ENCODE measurements around the gene CADM3. TPM values are rescaled to one million over a fixed set of nuclear protein-coding genes. Genes with fewer than 3 reads are reported as not detected.

Gene CADM3
- total RNA-seq, 1 experiment from 2014 or later = 0.28 TPM

DNA sequence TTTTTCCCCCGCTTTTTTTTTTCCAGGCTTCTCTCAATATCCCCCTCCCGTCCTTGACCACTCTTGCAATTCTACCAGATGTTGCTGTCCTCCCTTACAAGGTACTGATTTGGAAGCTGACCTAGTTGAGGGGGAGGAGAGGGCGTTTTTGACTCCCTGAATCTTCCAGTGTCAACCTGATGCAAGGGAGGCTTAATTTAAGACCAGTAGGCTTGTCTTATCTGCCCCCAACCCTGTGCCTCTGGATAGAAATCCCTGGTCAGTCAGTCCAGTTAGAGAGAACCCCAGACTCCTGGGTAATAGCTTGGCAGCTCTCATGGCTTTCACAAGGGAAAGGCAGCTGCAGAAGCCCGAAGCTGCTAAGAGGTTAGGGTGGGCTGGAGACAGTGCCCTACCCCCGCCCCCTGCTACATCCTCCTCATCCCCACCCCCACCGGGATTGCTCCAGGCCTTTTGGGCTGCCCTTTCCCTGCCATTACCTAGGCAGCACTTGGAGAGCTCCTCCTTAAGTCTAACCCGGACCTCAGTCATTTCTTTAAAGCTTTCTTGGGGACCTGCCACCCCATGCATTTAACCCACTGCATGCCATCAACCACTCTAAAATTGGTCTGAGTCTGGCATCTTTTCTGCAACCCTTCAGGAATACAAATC, 36.9 kb downstream of the CADM3 start:
- ATAC-seq (no peak), DNase-seq (ENCODE audit: low read depth, low spot score) (no peak)
- Histone ChIP-seq H3K4me3 (ENCODE audit: low read depth in 2 of 2, low read length in 2 of 2) (no peak overlapping the region), H3K36me3 (ENCODE audit: control insufficient read depth, insufficient read depth, low read length) (no peaks in the 10 kb centered on the region), H3K27me3 (ENCODE audit: control insufficient read depth, insufficient read depth, low read length) (peaks cover 16% of the 10 kb centered on the region), H3K4me1 (ENCODE audit: control insufficient read depth, insufficient read depth, low read length) (no peaks in the 10 kb centered on the region), H3K27ac (ENCODE audit: low read length) (no peak overlapping the region), H3K9me3 (ENCODE audit: control insufficient read depth, insufficient read depth, low read depth, low read length) (no peaks in the 10 kb centered on the region)
- in situ Hi-C loops (cut with HindIII; ENCODE audit: low pct_unique_long_range_greater_than_20kb, low sequenced_read_pairs) = no loop called here
- POLR2A ChIA-PET = no interaction called here
- intact Hi-C loops (cut with micrococcal nuclease; ENCODE audit: unreplicated experiment) = no loop called here
- no TSS peak for BruUV-seq (replicated peaks)
- CTCF ChIA-PET = interaction anchor here (1.1 kb wide), 1 partner anchor 10 kb away, joined by 5 read pairs; no protein-coding TSS in a partner anchor
- TF ChIP-seq POLR2AphosphoS5 (IDR thresholded peaks at IDR 0.05; ENCODE audit: low read depth, low read length) (no peak), TCF7L2 (IDR thresholded peaks at IDR 0.05; ENCODE audit: low read depth, low read length) (no peak), SIN3A (IDR thresholded peaks at IDR 0.05; ENCODE audit: borderline replicate concordance, insufficient read depth, low read depth, low read length) (no peak)
- TF ChIP-seq, protein P1, sequence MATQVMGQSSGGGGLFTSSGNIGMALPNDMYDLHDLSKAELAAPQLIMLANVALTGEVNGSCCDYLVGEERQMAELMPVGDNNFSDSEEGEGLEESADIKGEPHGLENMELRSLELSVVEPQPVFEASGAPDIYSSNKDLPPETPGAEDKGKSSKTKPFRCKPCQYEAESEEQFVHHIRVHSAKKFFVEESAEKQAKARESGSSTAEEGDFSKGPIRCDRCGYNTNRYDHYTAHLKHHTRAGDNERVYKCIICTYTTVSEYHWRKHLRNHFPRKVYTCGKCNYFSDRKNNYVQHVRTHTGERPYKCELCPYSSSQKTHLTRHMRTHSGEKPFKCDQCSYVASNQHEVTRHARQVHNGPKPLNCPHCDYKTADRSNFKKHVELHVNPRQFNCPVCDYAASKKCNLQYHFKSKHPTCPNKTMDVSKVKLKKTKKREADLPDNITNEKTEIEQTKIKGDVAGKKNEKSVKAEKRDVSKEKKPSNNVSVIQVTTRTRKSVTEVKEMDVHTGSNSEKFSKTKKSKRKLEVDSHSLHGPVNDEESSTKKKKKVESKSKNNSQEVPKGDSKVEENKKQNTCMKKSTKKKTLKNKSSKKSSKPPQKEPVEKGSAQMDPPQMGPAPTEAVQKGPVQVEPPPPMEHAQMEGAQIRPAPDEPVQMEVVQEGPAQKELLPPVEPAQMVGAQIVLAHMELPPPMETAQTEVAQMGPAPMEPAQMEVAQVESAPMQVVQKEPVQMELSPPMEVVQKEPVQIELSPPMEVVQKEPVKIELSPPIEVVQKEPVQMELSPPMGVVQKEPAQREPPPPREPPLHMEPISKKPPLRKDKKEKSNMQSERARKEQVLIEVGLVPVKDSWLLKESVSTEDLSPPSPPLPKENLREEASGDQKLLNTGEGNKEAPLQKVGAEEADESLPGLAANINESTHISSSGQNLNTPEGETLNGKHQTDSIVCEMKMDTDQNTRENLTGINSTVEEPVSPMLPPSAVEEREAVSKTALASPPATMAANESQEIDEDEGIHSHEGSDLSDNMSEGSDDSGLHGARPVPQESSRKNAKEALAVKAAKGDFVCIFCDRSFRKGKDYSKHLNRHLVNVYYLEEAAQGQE (IDR thresholded peaks at IDR 0.05; ENCODE audit: insufficient read depth in 1 of 2, low read depth in 2 of 2, low read length in 1 of 2) = no peak; a peak in 1 of 4 replicates
- TF ChIP-seq, protein P2, sequence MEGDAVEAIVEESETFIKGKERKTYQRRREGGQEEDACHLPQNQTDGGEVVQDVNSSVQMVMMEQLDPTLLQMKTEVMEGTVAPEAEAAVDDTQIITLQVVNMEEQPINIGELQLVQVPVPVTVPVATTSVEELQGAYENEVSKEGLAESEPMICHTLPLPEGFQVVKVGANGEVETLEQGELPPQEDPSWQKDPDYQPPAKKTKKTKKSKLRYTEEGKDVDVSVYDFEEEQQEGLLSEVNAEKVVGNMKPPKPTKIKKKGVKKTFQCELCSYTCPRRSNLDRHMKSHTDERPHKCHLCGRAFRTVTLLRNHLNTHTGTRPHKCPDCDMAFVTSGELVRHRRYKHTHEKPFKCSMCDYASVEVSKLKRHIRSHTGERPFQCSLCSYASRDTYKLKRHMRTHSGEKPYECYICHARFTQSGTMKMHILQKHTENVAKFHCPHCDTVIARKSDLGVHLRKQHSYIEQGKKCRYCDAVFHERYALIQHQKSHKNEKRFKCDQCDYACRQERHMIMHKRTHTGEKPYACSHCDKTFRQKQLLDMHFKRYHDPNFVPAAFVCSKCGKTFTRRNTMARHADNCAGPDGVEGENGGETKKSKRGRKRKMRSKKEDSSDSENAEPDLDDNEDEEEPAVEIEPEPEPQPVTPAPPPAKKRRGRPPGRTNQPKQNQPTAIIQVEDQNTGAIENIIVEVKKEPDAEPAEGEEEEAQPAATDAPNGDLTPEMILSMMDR (IDR thresholded peaks at IDR 0.05) = no peak

DNA sequence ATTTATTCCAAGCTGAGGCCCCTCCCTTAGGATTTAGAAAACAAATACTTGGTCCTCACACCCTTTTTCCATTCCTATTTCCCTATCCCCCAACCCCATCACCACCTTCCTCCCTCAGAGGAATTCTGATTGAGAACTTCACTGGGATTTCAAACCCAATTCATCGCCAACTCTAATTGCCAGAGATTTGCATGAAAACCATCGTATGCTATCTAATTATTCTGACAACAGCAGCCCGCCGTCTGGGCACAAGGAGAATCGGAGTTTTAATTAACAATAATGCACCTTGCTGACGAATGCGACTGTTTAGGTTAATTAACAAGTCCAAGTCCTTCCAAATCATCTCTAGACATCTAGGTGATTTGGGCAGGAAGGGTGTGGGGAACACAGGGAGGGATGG, 37.6 kb downstream of the CADM3 start:
- no TSS peak for BruUV-seq (replicated peaks)
- Histone ChIP-seq H3K27me3 (ENCODE audit: control insufficient read depth, insufficient read depth, low read length) (peaks cover 16% of the 10 kb centered on the region), H3K4me1 (ENCODE audit: control insufficient read depth, insufficient read depth, low read length) (no peaks in the 10 kb centered on the region), H3K36me3 (ENCODE audit: control insufficient read depth, insufficient read depth, low read length) (no peaks in the 10 kb centered on the region), H3K9me3 (ENCODE audit: control insufficient read depth, insufficient read depth, low read depth, low read length) (no peaks in the 10 kb centered on the region), H3K27ac (ENCODE audit: low read length) (no peak overlapping the region), H3K4me3 (ENCODE audit: low read depth in 2 of 2, low read length in 2 of 2) (no peak overlapping the region)
- DNase-seq (ENCODE audit: low read depth, low spot score) (no peak), ATAC-seq (no peak)
- in situ Hi-C loops (cut with HindIII; ENCODE audit: low pct_unique_long_range_greater_than_20kb, low sequenced_read_pairs) = no loop called here
- ChIA-PET POLR2A (no interaction called here), CTCF (interaction anchor here (1.1 kb wide), 1 partner anchor 11 kb away, joined by 5 read pairs; no protein-coding TSS in a partner anchor)
- no peak for TF ChIP-seq TCF7L2 (IDR thresholded peaks at IDR 0.05; ENCODE audit: low read depth, low read length)
- no peak for TF ChIP-seq SIN3A (IDR thresholded peaks at IDR 0.05; ENCODE audit: borderline replicate concordance, insufficient read depth, low read depth, low read length)
- TF ChIP-seq, protein P1 (IDR thresholded peaks at IDR 0.05; ENCODE audit: insufficient read depth in 1 of 2, low read depth in 2 of 2, low read length in 1 of 2) = no peak
- TF ChIP-seq POLR2AphosphoS5 (IDR thresholded peaks at IDR 0.05; ENCODE audit: low read depth, low read length) = no peak
- TF ChIP-seq, protein P2 (IDR thresholded peaks at IDR 0.05) = no peak
- intact Hi-C loops (cut with micrococcal nuclease; ENCODE audit: unreplicated experiment) = no loop called here
